Right renal cortex interstitium (tissue), 3 donors: ENCODE measurements around the gene SPATA21. TPM values are rescaled to one million over a fixed set of nuclear protein-coding genes. Genes with fewer than 3 reads are reported as not detected.
"Not testable (repeated sequence)": the region's sequence is repeated elsewhere in the genome, so short reads cannot be mapped to it uniquely, and the experiment has no call there.

Source experiments
- DNase-seq, 3 donors: peaks; one replicate each; pipeline ENCODE4 v3.0.0-alpha.2; 2013; ENCODE audit warnings: low read depth in 3 of 3, low spot score in 2 of 3
- polyA plus RNA-seq, 3 donors: library from polyadenylated mRNA; unstranded; fragments of 120-200 nt; gene quantifications; one replicate each; pipeline ENCODE4 v1.2.1, GENCODE V29; 2013; ENCODE audit not compliant: insufficient read length in 3 of 3

Gene SPATA21
- polyA plus RNA-seq, 3 donors, result 0.08 TPM; not detected in 2

DNA sequence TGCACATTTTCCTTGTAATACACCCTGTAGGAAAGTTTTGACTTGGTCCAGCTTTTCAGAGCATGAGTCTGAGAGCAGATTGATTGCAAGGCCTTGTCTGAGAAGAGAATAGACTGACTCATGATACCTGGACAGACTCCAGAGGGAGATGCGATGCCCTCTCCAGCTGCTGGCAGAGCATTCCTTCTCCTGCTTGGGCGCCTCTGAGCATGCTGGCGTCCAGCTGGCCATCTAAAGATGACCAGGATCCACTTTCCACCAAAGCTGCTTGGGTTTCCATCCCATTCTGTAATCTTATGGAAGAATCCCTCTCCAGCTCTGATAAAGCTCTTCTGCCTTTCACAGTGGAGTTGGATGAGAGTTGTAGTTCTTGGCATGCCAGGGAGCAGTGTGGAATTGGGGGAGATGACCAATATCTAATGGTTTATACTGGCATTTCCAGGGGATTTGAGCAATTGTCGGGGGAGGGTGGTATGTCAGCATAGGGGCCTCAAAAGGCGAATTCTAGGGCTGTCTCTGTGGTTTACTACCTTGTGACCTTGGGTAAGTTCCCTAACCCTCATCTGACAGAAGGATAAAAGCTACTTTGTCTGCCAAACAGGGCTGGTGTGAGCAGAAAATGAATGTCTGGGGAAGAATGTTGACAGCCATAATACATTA, 50.6 kb downstream of the SPATA21 start:
- DNase-seq, result no peak

GRCh38 chr1:16385659-16386453, 51.4 kb downstream of the SPATA21 start:
- DNase-seq, result no peak

GRCh38 chr1:16383888-16384287, 53.3 kb downstream of the SPATA21 start:
- DNase-seq, result no peak

DNA sequence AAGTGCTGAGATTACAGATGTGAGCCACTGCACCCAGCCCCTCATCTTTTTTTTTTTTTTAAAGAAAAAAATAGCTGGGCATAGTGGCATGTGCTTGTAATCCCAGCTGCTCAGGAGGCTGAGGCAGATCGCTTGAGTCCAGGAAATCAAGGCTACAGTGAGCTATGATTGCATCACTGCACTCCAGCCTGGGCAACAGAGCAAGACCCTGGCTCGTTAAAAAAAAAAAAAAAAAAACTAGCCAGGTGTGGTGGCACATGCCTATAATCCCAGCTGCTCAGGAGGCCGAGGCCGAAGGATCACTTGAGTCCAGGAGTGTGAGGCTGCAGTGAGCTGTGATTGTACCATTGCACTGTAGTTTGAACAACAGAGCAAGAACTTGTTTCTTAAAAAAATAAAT, 56.4 kb downstream of the SPATA21 start:
- no peak for DNase-seq

GRCh38 chr1:16378443-16378842, 58.8 kb downstream of the SPATA21 start:
- DNase-seq, result no peak

DNA sequence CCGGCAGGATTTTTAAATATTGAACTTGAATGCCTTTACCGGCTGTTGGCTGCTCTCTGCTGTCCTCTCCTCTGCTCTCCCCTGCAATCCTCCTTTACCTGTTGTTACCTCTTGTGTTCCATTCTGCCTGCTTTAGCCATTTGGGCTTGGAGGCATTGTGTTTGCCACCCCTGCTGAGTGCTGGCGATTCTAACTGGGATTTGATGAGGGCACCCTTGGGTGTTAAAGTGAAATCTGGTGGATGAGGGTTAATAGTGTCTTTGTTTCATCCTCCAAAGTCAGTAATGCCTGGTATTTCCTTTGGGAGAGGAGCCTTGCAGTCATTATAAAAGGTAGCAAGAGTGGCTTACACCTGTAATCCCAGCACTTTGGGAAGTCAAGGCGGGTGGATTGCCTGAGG, 60.3 kb downstream of the SPATA21 start:
- DNase-seq, result no peak

- DNase-seq, result no peak
These were observed 61.5 kb downstream of the SPATA21 start for GRCh38 chr1:16375521-16376340.

DNA sequence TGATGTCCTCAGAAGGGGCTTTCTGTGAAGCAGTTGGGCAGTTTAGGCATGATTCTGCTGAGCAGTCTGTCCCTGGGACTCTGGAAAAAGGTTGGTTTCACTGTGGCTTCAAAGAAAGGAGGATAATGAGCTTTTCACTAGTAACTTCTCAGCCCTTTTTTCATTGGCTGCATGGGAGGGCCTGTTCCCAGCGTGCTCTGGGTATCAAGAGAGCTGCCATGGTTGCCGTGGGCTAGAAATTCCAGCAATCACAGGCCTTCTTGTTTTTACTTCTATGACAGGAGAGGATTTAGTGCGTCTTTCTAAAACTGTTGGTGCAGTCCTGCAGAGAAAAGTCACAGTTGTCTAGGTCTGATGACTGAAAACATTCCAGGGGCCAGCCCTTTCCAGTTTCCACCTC, 63.0 kb downstream of the SPATA21 start:
- DNase-seq, result no peak

DNA sequence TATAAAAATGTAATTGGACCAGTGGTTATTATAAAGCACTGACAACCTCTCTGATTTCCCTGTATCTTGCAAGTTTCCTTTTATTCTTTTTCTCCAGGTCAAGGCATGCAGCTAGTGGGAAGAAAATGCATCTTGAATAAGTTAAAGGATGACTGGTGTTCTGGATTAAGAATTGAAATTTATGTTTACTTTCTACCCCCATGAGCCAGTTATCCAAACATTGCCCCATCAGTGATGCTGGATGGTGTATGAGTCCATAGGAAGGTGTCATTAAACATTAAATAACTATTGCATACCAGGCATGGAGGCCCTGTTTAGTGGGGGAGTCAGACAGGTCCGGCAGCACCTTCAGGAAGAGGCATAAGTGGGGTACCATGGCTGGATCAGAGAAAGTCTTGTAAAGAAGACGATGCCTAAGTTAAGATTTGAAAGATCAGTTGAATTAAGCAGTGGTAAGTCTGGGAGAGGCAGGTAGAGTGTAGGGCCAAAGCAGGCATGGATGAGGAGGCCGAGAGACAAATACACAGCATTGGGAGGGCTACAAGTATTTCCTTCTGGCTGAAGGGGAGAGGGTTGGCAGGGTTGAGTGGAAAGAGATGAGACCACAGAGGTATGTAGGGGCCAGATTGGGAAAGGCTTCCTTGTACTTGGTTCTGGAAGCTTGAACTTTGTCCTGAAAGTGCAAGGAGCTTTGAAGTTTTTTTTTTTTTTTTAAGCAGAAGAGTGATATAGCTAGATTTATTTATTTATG, 64.5 kb downstream of the SPATA21 start:
- no peak for DNase-seq

DNA sequence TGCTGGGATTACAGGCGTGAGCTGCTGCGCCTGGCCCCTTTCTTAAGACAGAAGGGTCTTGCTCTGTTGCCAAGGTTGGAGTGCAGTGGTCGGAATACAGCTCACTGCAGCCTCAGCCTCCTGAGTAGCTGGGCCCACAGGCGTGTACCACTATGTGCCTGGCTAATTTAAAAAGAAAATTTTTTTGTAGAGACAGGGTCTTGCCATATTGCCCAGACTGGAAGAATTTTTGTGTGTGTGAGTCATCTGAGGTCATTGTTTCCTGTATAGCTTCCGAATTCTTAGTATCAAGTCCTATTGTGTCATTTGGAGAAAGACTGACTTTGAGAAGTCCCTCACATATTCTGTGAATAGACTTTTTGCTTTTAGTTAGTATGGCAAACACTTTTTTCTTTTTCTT, 65.5 kb downstream of the SPATA21 start:
- DNase-seq, result no peak

DNA sequence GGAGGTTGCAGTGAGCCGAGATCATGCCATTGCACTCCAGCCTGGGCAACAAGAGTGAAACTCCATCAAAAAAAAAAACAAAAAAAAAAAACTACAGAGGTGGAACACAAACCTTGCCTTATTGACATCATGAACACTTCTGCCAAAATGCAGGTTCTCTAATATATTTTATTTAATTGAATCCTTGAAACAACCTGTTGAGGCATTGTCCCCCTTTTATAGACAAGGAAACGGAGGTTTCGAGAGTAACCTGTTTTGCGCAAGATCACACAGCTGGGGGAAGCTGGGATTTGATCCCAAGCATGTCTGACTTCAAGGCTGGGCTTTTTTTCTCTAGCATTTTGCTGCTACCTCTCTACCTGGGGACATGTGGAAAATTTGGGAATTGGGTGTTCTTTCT, 67.4 kb downstream of the SPATA21 start:
- DNase-seq, result no peak

- DNase-seq, result no peak
These were observed 69.0 kb downstream of the SPATA21 start for GRCh38 chr1:16367968-16368890.

- peak in 2 of 3 donors; percentile 69 to 75 for DNase-seq
These were observed 69.8 kb downstream of the SPATA21 start for GRCh38 chr1:16367258-16367967.

GRCh38 chr1:16366722-16367257, 70.4 kb downstream of the SPATA21 start, which contains the start of gene SZRD1:
Gene SZRD1, plus strand, starts transcription at chr1:16367242. Its CDS starts 16 bp downstream, at chr1:16367258.
- peak in 2 of 3 donors; percentile 98 to 99 for DNase-seq

DNA sequence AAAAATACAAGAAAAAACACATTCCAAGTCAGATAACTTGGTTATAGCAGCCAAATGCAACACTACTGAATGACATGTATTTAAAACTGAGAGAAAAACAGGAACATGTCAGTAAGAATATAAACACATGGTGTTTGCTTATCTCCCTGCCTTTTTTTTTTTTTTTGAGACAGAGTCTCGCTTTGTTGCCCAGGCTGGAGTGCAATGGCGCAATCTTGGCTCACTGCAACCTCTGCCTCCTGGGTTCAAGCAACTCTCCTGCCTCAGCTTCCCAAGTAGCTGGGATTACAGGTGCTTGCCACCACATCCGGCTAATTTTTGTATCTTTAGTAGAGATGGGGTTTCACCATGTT, 72.1 kb downstream of the SPATA21 start:
- not testable (repeated sequence) for DNase-seq

GRCh38 chr1:16356867-16357266, 80.4 kb downstream of the SPATA21 start:
- no peak for DNase-seq

GRCh38 chr1:16354619-16355018, 82.6 kb downstream of the SPATA21 start:
- no peak for DNase-seq

- DNase-seq, result no peak
These were observed 84.2 kb downstream of the SPATA21 start for GRCh38 chr1:16352842-16353535.
